ENCODE data around the gene GPR155.
A peak's percentile ranks its signal among the peaks of the same experiment; 100 is the strongest.

The GPR155 gene

GRCh38 chr2:174512345-174512744 is 25.5 kb upstream of the GPR155 start:
- Histone ChIP-seq H3K4me3 (ENCODE audit: low read length in 2 of 2) (peak overlapping the region in 1 of 2 donors; percentile 15), H3K9ac (ENCODE audit: low read length in 2 of 2) (no peak overlapping the region), H3K36me3 (ENCODE audit: control insufficient read depth in 2 of 2, insufficient read depth in 2 of 2, low read length in 2 of 2) (no peaks in the 10 kb centered on the region), H3K27ac (ENCODE audit: low read length) (no peak overlapping the region), H3K4me1 (ENCODE audit: control insufficient read depth, insufficient read depth, low read length) (no peaks in the 10 kb centered on the region), H3K9me3 (ENCODE audit: control insufficient read depth in 2 of 2, low read length in 2 of 2) (no peaks in the 10 kb centered on the region), H3K27me3 (ENCODE audit: control insufficient read depth in 1 of 2, insufficient read depth in 2 of 2, low read length in 2 of 2) (no peaks in the 10 kb centered on the region)

- no peak overlapping the region for H3K9ac ChIP-seq (ENCODE audit: low read length in 2 of 2)
- H3K27me3 ChIP-seq (ENCODE audit: control insufficient read depth in 1 of 2, insufficient read depth in 2 of 2, low read length in 2 of 2): no peaks in the 10 kb centered on the region
- H3K9me3 ChIP-seq (ENCODE audit: control insufficient read depth in 2 of 2, low read length in 2 of 2): no peaks in the 10 kb centered on the region
- H3K4me1 ChIP-seq (ENCODE audit: control insufficient read depth, insufficient read depth, low read length): no peaks in the 10 kb centered on the region
- H3K36me3 ChIP-seq (ENCODE audit: control insufficient read depth in 2 of 2, insufficient read depth in 2 of 2, low read length in 2 of 2): no peaks in the 10 kb centered on the region
- H3K27ac ChIP-seq (ENCODE audit: low read length): no peak overlapping the region
- no peak overlapping the region for H3K4me3 ChIP-seq (ENCODE audit: low read length in 2 of 2)
Observed at GRCh38 chr2:174511580-174512260, 24.9 kb upstream of the GPR155 start.

- Histone ChIP-seq H3K4me3 (ENCODE audit: low read length in 2 of 2) (no peak overlapping the region), H3K36me3 (ENCODE audit: control insufficient read depth in 2 of 2, insufficient read depth in 2 of 2, low read length in 2 of 2) (no peaks in the 10 kb centered on the region), H3K27me3 (ENCODE audit: control insufficient read depth in 1 of 2, insufficient read depth in 2 of 2, low read length in 2 of 2) (no peaks in the 10 kb centered on the region)
Observed at GRCh38 chr2:174510583-174511189, 23.9 kb upstream of the GPR155 start.

GRCh38 chr2:174503161-174503809 is 16.5 kb upstream of the GPR155 start:
- Histone ChIP-seq H3K4me3 (ENCODE audit: low read length in 2 of 2) (no peak overlapping the region), H3K27me3 (ENCODE audit: control insufficient read depth in 1 of 2, insufficient read depth in 2 of 2, low read length in 2 of 2) (no peaks in the 10 kb centered on the region), H3K9me3 (ENCODE audit: control insufficient read depth in 2 of 2, low read length in 2 of 2) (no peaks in the 10 kb centered on the region), H3K4me1 (ENCODE audit: control insufficient read depth, insufficient read depth, low read length) (no peaks in the 10 kb centered on the region), H3K27ac (ENCODE audit: low read length) (no peak overlapping the region), H3K9ac (ENCODE audit: low read length in 2 of 2) (no peak overlapping the region), H3K36me3 (ENCODE audit: control insufficient read depth in 2 of 2, insufficient read depth in 2 of 2, low read length in 2 of 2) (no peaks in the 10 kb centered on the region)

More at GRCh38 chr2:174510583-174511189, 23.9 kb upstream of the GPR155 start:
- H3K27ac ChIP-seq (ENCODE audit: low read length): no peak overlapping the region
- H3K9ac ChIP-seq (ENCODE audit: low read length in 2 of 2): no peak overlapping the region
- no peaks in the 10 kb centered on the region for H3K9me3 ChIP-seq (ENCODE audit: control insufficient read depth in 2 of 2, low read length in 2 of 2)
- no peaks in the 10 kb centered on the region for H3K4me1 ChIP-seq (ENCODE audit: control insufficient read depth, insufficient read depth, low read length)

GRCh38 chr2:174499371-174499770 is 12.5 kb upstream of the GPR155 start:
- Histone ChIP-seq H3K4me3 (ENCODE audit: low read length in 2 of 2) (no peak overlapping the region), H3K36me3 (ENCODE audit: control insufficient read depth in 2 of 2, insufficient read depth in 2 of 2, low read length in 2 of 2) (no peaks in the 10 kb centered on the region), H3K4me1 (ENCODE audit: control insufficient read depth, insufficient read depth, low read length) (no peaks in the 10 kb centered on the region), H3K27me3 (ENCODE audit: control insufficient read depth in 1 of 2, insufficient read depth in 2 of 2, low read length in 2 of 2) (no peaks in the 10 kb centered on the region), H3K27ac (ENCODE audit: low read length) (no peak overlapping the region), H3K9ac (ENCODE audit: low read length in 2 of 2) (no peak overlapping the region), H3K9me3 (ENCODE audit: control insufficient read depth in 2 of 2, low read length in 2 of 2) (no peaks in the 10 kb centered on the region)

- H3K4me1 ChIP-seq (ENCODE audit: control insufficient read depth, insufficient read depth, low read length): no peaks in the 10 kb centered on the region
- H3K9me3 ChIP-seq (ENCODE audit: control insufficient read depth in 2 of 2, low read length in 2 of 2): no peaks in the 10 kb centered on the region
- H3K4me3 ChIP-seq (ENCODE audit: low read length in 2 of 2): no peak overlapping the region
- H3K9ac ChIP-seq (ENCODE audit: low read length in 2 of 2): no peak overlapping the region
- H3K27ac ChIP-seq (ENCODE audit: low read length): no peak overlapping the region
- no peaks in the 10 kb centered on the region for H3K36me3 ChIP-seq (ENCODE audit: control insufficient read depth in 2 of 2, insufficient read depth in 2 of 2, low read length in 2 of 2)
- no peaks in the 10 kb centered on the region for H3K27me3 ChIP-seq (ENCODE audit: control insufficient read depth in 1 of 2, insufficient read depth in 2 of 2, low read length in 2 of 2)
Observed at GRCh38 chr2:174495365-174496012, 8.7 kb upstream of the GPR155 start.

GRCh38 chr2:174493549-174494331 is 6.9 kb upstream of the GPR155 start:
- Histone ChIP-seq H3K36me3 (ENCODE audit: control insufficient read depth in 2 of 2, insufficient read depth in 2 of 2, low read length in 2 of 2) (no peaks in the 10 kb centered on the region), H3K4me1 (ENCODE audit: control insufficient read depth, insufficient read depth, low read length) (no peaks in the 10 kb centered on the region), H3K27me3 (ENCODE audit: control insufficient read depth in 1 of 2, insufficient read depth in 2 of 2, low read length in 2 of 2) (no peaks in the 10 kb centered on the region), H3K27ac (ENCODE audit: low read length) (no peak overlapping the region), H3K9ac (ENCODE audit: low read length in 2 of 2) (no peak overlapping the region), H3K9me3 (ENCODE audit: control insufficient read depth in 2 of 2, low read length in 2 of 2) (no peaks in the 10 kb centered on the region), H3K4me3 (ENCODE audit: low read length in 2 of 2) (no peak overlapping the region)

- Histone ChIP-seq H3K4me1 (ENCODE audit: control insufficient read depth, insufficient read depth, low read length) (no peaks in the 10 kb centered on the region), H3K27me3 (ENCODE audit: control insufficient read depth in 1 of 2, insufficient read depth in 2 of 2, low read length in 2 of 2) (no peaks in the 10 kb centered on the region), H3K4me3 (ENCODE audit: low read length in 2 of 2) (no peak overlapping the region), H3K9ac (ENCODE audit: low read length in 2 of 2) (no peak overlapping the region), H3K27ac (ENCODE audit: low read length) (no peak overlapping the region), H3K36me3 (ENCODE audit: control insufficient read depth in 2 of 2, insufficient read depth in 2 of 2, low read length in 2 of 2) (no peaks in the 10 kb centered on the region), H3K9me3 (ENCODE audit: control insufficient read depth in 2 of 2, low read length in 2 of 2) (no peaks in the 10 kb centered on the region)
Observed at GRCh38 chr2:174492963-174493431, 6.2 kb upstream of the GPR155 start.

- H3K9ac ChIP-seq (ENCODE audit: low read length in 2 of 2): no peak overlapping the region
- H3K4me1 ChIP-seq (ENCODE audit: control insufficient read depth, insufficient read depth, low read length): no peaks in the 10 kb centered on the region
- H3K9me3 ChIP-seq (ENCODE audit: control insufficient read depth in 2 of 2, low read length in 2 of 2): no peaks in the 10 kb centered on the region
- no peaks in the 10 kb centered on the region for H3K36me3 ChIP-seq (ENCODE audit: control insufficient read depth in 2 of 2, insufficient read depth in 2 of 2, low read length in 2 of 2)
- no peaks in the 10 kb centered on the region for H3K27me3 ChIP-seq (ENCODE audit: control insufficient read depth in 1 of 2, insufficient read depth in 2 of 2, low read length in 2 of 2)
- no peak overlapping the region for H3K27ac ChIP-seq (ENCODE audit: low read length)
- H3K4me3 ChIP-seq (ENCODE audit: low read length in 2 of 2): no peak overlapping the region
Observed at GRCh38 chr2:174491947-174492346, 5.1 kb upstream of the GPR155 start.

GRCh38 chr2:174490051-174490450 is 3.2 kb upstream of the GPR155 start:
- H3K4me3 ChIP-seq (ENCODE audit: low read length in 2 of 2): no peak overlapping the region
- H3K9me3 ChIP-seq (ENCODE audit: control insufficient read depth in 2 of 2, low read length in 2 of 2): no peaks in the 10 kb centered on the region
- H3K4me1 ChIP-seq (ENCODE audit: control insufficient read depth, insufficient read depth, low read length): peaks cover 2% of the 10 kb centered on the region

More at GRCh38 chr2:174490051-174490450, 3.2 kb upstream of the GPR155 start:
- H3K27me3 ChIP-seq (ENCODE audit: control insufficient read depth in 1 of 2, insufficient read depth in 2 of 2, low read length in 2 of 2): no peaks in the 10 kb centered on the region
- H3K36me3 ChIP-seq (ENCODE audit: control insufficient read depth in 2 of 2, insufficient read depth in 2 of 2, low read length in 2 of 2): no peaks in the 10 kb centered on the region
- no peak overlapping the region for H3K27ac ChIP-seq (ENCODE audit: low read length)
- H3K9ac ChIP-seq (ENCODE audit: low read length in 2 of 2): no peak overlapping the region

Measured in stomach smooth muscle (tissue), 2 donors.